HG03108 (cell line): Measurements from ENCODE around the gene NCAPG2.
"Not testable (repeated sequence)": the region's sequence is repeated elsewhere in the genome, so short reads cannot be mapped to it uniquely, and the experiment has no call there.

ENCODE experiments used
- ATAC-seq: cut with Tn5 transposase; IDR thresholded peaks from one replicate; pipeline ENCODE4 v1.9.1; 2021; ENCODE audit warnings: moderate library complexity; ENCODE audit not compliant: unreplicated experiment

Gene NCAPG2

GRCh38 chr7:158710651-158711102, 6.1 kb upstream of the NCAPG2 start:
- ATAC-seq, result no peak

- ATAC-seq, result no peak
Measured at GRCh38 chr7:158707610-158708009, 3.0 kb upstream of the NCAPG2 start.

- no peak for ATAC-seq
Measured at GRCh38 chr7:158706710-158707590, 2.3 kb upstream of the NCAPG2 start.

GRCh38 chr7:158706273-158706704, 1.7 kb upstream of the NCAPG2 start:
- no peak for ATAC-seq

- ATAC-seq, result peak; percentile 15
Measured at GRCh38 chr7:158705234-158705850, 738 bp upstream of the NCAPG2 start.

- ATAC-seq, result not testable (repeated sequence)
Measured at GRCh38 chr7:158703679-158704523, 703 bp downstream of the NCAPG2 start.

- no peak for ATAC-seq
Measured at GRCh38 chr7:158702944-158703343, 1.7 kb downstream of the NCAPG2 start.

GRCh38 chr7:158702196-158702595, 2.4 kb downstream of the NCAPG2 start:
- no peak for ATAC-seq

GRCh38 chr7:158700008-158700407, 4.6 kb downstream of the NCAPG2 start:
- ATAC-seq, result no peak

GRCh38 chr7:158699341-158699740, 5.3 kb downstream of the NCAPG2 start:
- no peak for ATAC-seq

GRCh38 chr7:158698657-158699195, 5.9 kb downstream of the NCAPG2 start:
- ATAC-seq, result no peak

GRCh38 chr7:158697597-158697996, 7.0 kb downstream of the NCAPG2 start:
- ATAC-seq, result not testable (repeated sequence)

- ATAC-seq, result peak; percentile 69
Measured at GRCh38 chr7:158695726-158696452, 8.7 kb downstream of the NCAPG2 start.

GRCh38 chr7:158695056-158695455, 9.5 kb downstream of the NCAPG2 start:
- ATAC-seq, result no peak

- no peak for ATAC-seq
Measured at GRCh38 chr7:158694650-158695049, 10.0 kb downstream of the NCAPG2 start.

- no peak for ATAC-seq
Measured at GRCh38 chr7:158689488-158689887, 15.1 kb downstream of the NCAPG2 start.

- ATAC-seq, result no peak
Measured at GRCh38 chr7:158687406-158687805, 17.2 kb downstream of the NCAPG2 start.

GRCh38 chr7:158685693-158686092, 18.9 kb downstream of the NCAPG2 start:
- ATAC-seq, result no peak

- no peak for ATAC-seq
Measured at GRCh38 chr7:158684329-158684728, 20.3 kb downstream of the NCAPG2 start.

GRCh38 chr7:158683541-158683940, 21.1 kb downstream of the NCAPG2 start:
- no peak for ATAC-seq
